ENCODE results near the gene STX2.
"Not testable (repeated sequence)": the region's sequence is repeated elsewhere in the genome, so short reads cannot be mapped to it uniquely, and the experiment has no call there.

Gene STX2

DNA sequence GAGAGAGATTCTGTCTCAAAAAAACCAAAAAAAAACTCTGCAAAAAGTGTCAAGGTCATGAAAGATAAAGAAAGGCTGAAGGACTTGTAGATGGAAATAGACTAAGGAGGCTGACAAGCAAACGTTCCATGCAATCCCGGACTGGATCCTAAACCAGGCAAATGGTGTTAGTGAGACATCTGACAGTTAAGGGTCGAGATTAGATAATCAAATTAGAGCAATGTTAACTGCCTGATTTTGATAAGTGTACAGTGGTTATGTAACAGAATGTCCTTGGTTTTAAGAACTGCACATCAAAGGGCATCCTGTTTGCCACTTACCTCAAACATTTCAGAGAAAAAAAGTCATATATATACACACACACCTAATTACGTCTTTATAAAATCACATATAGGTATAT is 29.4 kb upstream of the STX2 start:
- no peak for DNase-seq

- DNase-seq = no peak
Observed at GRCh38 chr12:130863298-130863697, 24.2 kb upstream of the STX2 start.

- not testable (repeated sequence) for DNase-seq
Observed at GRCh38 chr12:130862771-130863170, 23.7 kb upstream of the STX2 start.

DNA sequence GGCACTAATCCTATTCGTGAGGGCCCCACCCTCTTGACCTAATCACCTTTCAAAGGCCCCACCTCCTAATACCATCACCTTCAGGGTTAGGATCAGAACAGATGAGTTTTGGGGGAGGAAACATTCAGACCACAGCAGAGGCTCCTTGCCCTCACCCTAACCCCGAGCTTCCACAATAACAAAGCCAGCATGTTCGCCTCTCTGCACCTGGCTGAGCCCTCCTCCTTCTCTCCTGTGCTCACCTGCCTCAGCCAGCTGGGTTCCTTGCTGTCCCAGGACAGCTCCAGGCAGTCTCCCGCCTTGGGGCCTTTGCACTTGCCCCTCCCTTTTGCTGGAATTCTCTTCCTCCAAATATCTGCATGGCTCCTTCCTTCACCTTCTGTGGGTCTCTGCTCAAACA is 23.1 kb upstream of the STX2 start:
- DNase-seq = no peak

- no peak for DNase-seq
Observed at GRCh38 chr12:130860311-130860710, 21.3 kb upstream of the STX2 start.

DNA sequence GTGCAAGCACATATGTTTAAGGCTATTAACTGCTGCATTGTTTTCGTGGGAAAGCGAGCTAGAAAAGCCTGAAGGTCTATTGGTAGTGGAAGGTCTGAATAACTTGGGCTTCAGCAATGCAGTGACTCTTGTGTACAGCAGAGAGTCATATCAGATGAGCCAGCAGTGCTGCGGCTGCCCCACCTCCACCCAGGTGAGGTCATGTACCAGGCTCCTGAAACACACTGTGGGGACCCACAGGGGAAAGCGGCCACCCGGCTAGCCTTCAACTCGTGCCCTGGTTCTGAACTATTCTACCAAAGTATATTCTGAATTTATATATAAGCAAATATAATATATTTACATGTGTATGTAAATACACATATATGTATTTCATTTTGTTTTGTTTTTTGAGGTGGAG is 20.1 kb upstream of the STX2 start:
- no peak for DNase-seq

DNA sequence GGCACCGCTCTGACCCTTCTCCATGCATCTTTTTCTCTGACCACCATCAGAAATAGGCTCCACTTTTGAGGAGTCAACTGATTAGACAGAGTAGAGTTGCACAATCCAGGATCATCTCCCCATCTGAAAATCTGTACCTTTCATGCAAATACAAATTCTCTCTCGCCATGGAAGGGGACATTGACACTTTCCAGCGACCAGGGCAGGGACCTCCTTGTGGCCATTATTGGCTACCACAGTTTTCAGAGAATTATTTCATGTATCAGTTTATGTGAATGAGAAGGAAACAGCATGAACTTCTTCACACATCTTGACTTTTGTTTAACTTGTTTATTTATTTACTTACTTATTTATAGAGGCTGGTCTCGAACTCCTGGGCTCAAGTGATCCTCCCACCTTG is 19.0 kb upstream of the STX2 start:
- DNase-seq = no peak

GRCh38 chr12:130856088-130856487 is 17.0 kb upstream of the STX2 start:
- no peak for DNase-seq

DNA sequence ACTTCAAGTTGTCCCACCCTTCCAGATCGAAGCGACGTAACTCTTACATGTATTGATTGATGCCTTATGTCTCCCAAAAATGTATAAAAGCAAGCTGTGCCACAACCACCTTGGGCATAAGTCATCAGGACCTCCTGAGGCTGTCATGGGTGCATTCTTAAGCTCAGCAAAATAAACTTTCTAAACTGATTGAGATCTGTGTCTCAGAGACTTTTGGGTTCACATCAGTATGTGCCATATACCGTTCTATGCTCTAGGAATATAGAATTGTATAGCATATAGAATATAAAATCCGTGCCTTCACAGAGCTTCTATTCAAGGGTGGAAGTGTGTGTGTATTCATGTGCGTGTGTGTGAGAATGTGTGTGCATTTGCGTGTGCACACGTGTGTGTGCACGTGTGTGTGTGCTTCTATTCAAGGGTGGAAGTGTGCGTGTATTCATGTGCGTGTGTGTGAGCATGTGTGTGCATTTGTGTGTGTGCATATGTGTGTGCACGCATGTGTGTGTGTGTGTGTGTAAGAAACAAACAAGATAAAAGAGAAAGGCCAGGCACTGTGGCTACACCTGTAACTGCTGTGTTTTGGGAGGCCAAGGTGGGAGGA is 11.5 kb upstream of the STX2 start:
- DNase-seq = no peak

- DNase-seq = no peak
Observed at GRCh38 chr12:130849561-130850417, 10.7 kb upstream of the STX2 start.

DNA sequence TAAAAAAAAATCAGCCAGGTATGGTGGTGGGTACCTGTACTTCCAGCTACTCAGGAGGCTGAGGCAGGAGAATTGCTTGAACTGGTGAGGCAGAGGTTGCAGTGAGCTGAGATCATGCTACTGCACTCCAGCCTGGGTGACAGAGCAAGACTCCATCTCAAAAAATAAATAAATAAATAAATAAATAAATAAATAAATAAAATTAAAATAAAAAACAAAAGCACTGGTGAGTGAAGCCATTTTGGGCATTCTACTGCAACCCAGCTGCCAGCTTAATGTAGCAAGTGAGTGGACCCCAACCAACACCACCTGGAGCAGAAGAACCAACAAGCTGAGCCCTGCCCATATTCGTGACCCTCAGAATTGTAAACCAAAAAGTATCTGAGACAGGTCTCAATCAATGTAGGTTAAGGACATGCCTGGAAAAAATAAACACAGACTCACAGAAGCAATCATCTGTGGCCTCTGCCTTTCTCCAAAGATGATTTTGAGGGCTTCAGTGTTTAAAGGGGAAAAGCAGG is 9.8 kb upstream of the STX2 start:
- DNase-seq = not testable (repeated sequence)

DNA sequence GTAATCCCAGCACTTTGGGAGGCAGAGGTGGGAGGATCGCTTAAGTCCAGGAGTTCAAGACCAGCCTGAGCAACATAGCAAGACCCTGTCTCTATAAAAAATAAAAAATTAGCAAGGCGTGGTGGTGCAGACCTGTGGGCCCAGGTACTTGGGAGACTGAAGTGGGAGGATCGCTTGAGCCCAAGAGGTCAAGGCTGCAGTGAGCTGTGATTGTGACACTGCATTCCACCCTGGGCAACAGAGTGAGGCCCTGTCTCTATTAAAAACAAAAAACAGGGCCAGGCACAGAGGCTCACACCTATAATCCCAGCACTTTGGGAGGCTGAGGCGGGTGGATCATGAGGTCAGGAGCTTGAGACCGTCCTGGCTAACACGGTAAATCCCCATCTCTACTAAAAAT is 9.1 kb upstream of the STX2 start:
- not testable (repeated sequence) for DNase-seq

DNA sequence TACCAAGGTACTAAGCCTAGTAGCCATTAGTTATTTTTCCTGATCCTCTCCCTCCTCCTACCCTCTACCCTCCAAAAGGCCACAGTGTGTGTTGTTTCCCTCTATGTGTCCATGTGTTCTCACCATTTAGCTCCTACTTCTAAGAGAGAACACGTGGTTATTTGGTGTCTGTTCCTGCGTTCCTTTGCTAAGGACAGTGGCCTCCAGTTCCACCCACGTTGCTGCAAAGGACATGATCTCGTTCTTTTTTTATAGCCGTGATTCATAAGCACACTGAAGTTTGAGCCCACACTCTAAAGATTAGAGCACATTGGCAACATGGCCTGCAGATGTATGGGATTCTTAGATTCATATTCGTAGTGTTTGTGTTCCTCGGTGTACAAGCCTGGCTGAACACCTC is 8.1 kb upstream of the STX2 start:
- DNase-seq = no peak

GRCh38 chr12:130846369-130846768 is 7.3 kb upstream of the STX2 start:
- DNase-seq = no peak

- DNase-seq = no peak
Observed at GRCh38 chr12:130839770-130840404, 837 bp upstream of the STX2 start.

GRCh38 chr12:130838284-130838950 is 633 bp downstream of the STX2 start:
- peak; percentile 55 for DNase-seq

DNA sequence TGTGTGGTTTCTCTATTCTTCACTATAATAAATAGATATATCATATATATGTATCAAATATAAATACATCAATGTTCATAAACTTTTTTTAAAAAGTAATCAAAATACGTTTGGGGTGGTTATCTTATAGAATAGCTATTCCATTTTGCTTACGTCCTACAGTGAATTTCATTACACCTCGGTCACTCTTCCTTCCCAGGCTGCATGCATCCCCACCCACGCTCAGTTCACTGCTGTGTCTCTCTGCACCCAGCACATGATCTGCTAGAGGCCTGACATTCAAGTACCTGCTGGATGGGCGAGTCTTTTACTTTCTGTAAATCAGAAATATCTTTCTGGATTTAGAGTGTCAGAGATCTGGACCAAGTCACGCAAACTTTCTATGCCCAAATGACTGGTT is 3.6 kb downstream of the STX2 start:
- no peak for DNase-seq

GRCh38 chr12:130835011-130835410 is 4.0 kb downstream of the STX2 start:
- DNase-seq = no peak

GRCh38 chr12:130832561-130833209 is 6.4 kb downstream of the STX2 start:
- no peak for DNase-seq

DNA sequence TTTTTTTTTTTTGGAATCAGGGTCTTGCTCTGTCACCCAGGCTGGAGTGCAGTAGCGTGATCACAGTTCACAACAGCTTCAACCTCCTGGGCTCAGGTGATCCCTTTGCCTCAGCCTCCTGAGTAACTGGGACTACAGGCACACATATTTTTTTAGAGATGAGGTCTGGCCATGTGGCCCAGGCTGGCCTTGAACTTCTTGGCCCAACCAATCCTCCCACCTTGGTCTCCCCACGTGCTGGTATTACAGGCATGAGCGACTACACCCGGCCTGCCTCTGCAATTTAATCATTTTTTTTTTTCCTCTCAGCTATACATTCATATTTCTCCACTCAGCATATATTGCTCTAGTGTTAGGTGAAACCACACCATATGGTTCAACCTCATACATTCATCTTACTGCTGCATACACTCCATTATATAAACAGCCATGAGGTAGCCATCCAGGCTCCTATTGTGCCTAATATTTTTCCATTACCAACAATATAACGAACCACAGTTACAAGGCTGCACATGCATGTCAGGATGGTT is 7.1 kb downstream of the STX2 start:
- no peak for DNase-seq

- DNase-seq = no peak
Observed at GRCh38 chr12:130831246-130831645, 7.8 kb downstream of the STX2 start.

DNA sequence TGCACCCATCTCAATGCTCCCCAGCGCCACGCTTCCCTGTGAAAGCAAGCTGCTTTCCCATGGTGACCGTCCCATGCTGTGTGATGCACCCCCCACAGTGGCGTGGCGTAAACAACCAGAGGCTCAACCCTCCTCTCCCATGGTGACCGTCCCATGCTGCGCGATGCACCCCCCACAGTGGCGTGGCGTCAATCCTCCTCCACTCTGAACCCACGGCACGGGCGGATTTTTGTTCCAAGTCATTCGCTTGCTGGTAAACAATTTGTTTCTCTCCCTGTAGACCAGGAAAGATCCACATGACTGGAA is 8.9 kb downstream of the STX2 start:
- DNase-seq = no peak

All from activated T-cell treated with anti-CD3 and anti-CD28 coated beads, Interleukin-2, amount 50 U/mL, for 1 hour (primary cell).